B cell (primary cell): ENCODE measurements around the gene NTRK3. TPM values are rescaled to one million over a fixed set of nuclear protein-coding genes. Genes with fewer than 3 reads are reported as not detected.

ENCODE experiments used
- ATAC-seq: fragments of 200-7000 bp; cut with Tn5 transposase; one replicate; pipeline ENCODE4 v1.10.0; 2021; ENCODE audit warnings: low read depth, mild to moderate bottlenecking, moderate number of reproducible peaks, moderate library complexity
- CTCF ChIA-PET: fragments of 350-600 bp; sonication (Branson Sonifier 250); formaldehyde crosslinking; loops from one replicate; lab custom pipeline; 2021; ENCODE audit warnings: antibody characterized with exemption, inconsistent platforms; lab: Charles Lee
- POLR2A ChIA-PET: fragments of 350-600 bp; sonication (Branson Sonifier 250); formaldehyde crosslinking; loops from one replicate; lab custom pipeline; 2021; ENCODE audit warnings: antibody characterized with exemption; lab: Charles Lee
- DNase-seq: peaks from one replicate; pipeline ENCODE4 v3.0.0; 2013
- H2AFZ ChIP-seq: 2 replicates; pipeline ENCODE4 v1.6.1; 2012; ENCODE audit warnings: mild to moderate bottlenecking, low read depth, low read length; ENCODE audit not compliant: insufficient read depth, poor library complexity, severe bottlenecking
- H3K27ac ChIP-seq, 2 donors: 1 replicate in 1 of 2; 2 replicates in 1 of 2; pipeline ENCODE4 v1.5.1; 2012 to 2013; ENCODE audit warnings: low read length in 2 of 2, mild to moderate bottlenecking in 2 of 2, moderate library complexity in 1 of 2
- H3K27me3 ChIP-seq, 4 experiments: fragments of 200-600 bp in 1 of 4; sonication (generic) in 1 of 4; replicated peaks in 1 of 4; 1 replicate in 2 of 4; 2 replicates in 2 of 4; pipeline versions ENCODE4 v1.6.1 to v1.7.0; 2013 to 2016; ENCODE audit warnings: low read length in 3 of 4, mild to moderate bottlenecking in 2 of 4, mixed read lengths in 1 of 4, moderate library complexity in 1 of 4; ENCODE audit not compliant: insufficient read depth in 4 of 4, control insufficient read depth in 3 of 4; ENCODE audit errors: control extremely low read depth in 1 of 4
- H3K36me3 ChIP-seq, 2 experiments: replicated peaks in 1 of 2; 1 replicate in 1 of 2; 2 replicates in 1 of 2; pipeline versions ENCODE4 v1.6.1 to v1.7.1; 2013; ENCODE audit warnings: low read length in 1 of 2; ENCODE audit not compliant: insufficient read depth in 2 of 2, control insufficient read depth in 1 of 2; ENCODE audit errors: control extremely low read depth in 1 of 2, extremely low read depth in 1 of 2
- H3K4me1 ChIP-seq, 2 donors: fragments of 200-600 bp in 1 of 2; sonication (generic) in 1 of 2; 1 replicate in 1 of 2; 2 replicates in 1 of 2; pipeline versions ENCODE4 v1.5.1 to v1.6.1; 2013 to 2017; ENCODE audit warnings: low read length in 2 of 2; ENCODE audit not compliant: control insufficient read depth in 2 of 2, insufficient read depth in 2 of 2
- H3K4me2 ChIP-seq: replicated peaks from 2 replicates; pipeline ENCODE3; 2012; ENCODE audit warnings: mild to moderate bottlenecking, low read depth, low read length; ENCODE audit not compliant: poor library complexity, severe bottlenecking
- H3K4me3 ChIP-seq, 5 experiments: fragments of 200-600 bp in 1 of 5; sonication (generic) in 1 of 5; 1 replicate in 3 of 5; 2 replicates in 2 of 5; pipeline versions ENCODE4 v1.5.1 to v1.7.0; 2011 to 2016; ENCODE audit warnings: low read length in 4 of 5, mild to moderate bottlenecking in 4 of 5, low read depth in 2 of 5, control low read depth in 1 of 5, moderate library complexity in 1 of 5; ENCODE audit not compliant: insufficient read depth in 1 of 5; ENCODE audit errors: control extremely low read depth in 1 of 5, extremely low read depth in 1 of 5
- H3K79me2 ChIP-seq: fragments of 200-600 bp; sonication (generic); one replicate; pipeline ENCODE4 v1.6.0; 2016; ENCODE audit warnings: low read length; ENCODE audit not compliant: control insufficient read depth, insufficient read depth
- H3K9ac ChIP-seq: fragments of 200-600 bp; sonication (generic); 2 replicates; pipeline ENCODE4 v1.6.1; 2017; ENCODE audit warnings: mild to moderate bottlenecking, low read length, moderate library complexity
- H3K9me3 ChIP-seq, 3 donors: one replicate each; pipeline versions ENCODE4 v1.6.1 to v1.7.1; 2013; ENCODE audit warnings: low read length in 2 of 3; ENCODE audit not compliant: control insufficient read depth in 2 of 3, insufficient read depth in 1 of 3; ENCODE audit errors: control extremely low read depth in 1 of 3
- H4K20me1 ChIP-seq: 2 replicates; pipeline ENCODE4 v1.6.0; 2012; ENCODE audit warnings: mild to moderate bottlenecking, low read length; ENCODE audit not compliant: insufficient read depth, control insufficient read depth, poor library complexity, severe bottlenecking
- H3K27ac Mint-ChIP-seq: one replicate; pipeline ENCODE4 v1.8.0; 2021; ENCODE audit warnings: mixed read lengths
- H3K27me3 Mint-ChIP-seq: one replicate; pipeline ENCODE4 v1.8.0; 2021; ENCODE audit warnings: mixed read lengths
- H3K4me1 Mint-ChIP-seq: one replicate; pipeline ENCODE4 v1.8.0; 2021; ENCODE audit warnings: mixed read lengths
- H3K4me3 Mint-ChIP-seq: one replicate; pipeline ENCODE4 v1.8.0; 2021; ENCODE audit warnings: mixed read lengths
- H3K9me3 Mint-ChIP-seq: one replicate; pipeline ENCODE4 v1.8.0; 2022; ENCODE audit warnings: mixed read lengths; ENCODE audit not compliant: insufficient read depth
- EZH2 ChIP-seq: IDR thresholded peaks from 2 replicates; pipeline ENCODE4 v1.6.1; 2012; ENCODE audit warnings: borderline replicate concordance, low read depth, mild to moderate bottlenecking, moderate library complexity, low read length; ENCODE audit not compliant: insufficient read depth, poor library complexity, severe bottlenecking
- WGBS: methylation state at CpG from one replicate; pipeline ENCODE4 v1.1.5; 2013; ENCODE audit warnings: missing lambda C conversion rate; ENCODE audit not compliant: insufficient coverage; 5-methylcytosine and 5-hydroxymethylcytosine counted together
- intact Hi-C: fragments of 100-400 bp; cut with micrococcal nuclease; formaldehyde crosslinking; loops from one replicate; pipeline ENCODE4 v1.10.0; 2022
- polyA plus RNA-seq: library from polyadenylated mRNA; depleted of rRNA; stranded (reverse); fragments of >200 nt; gene quantifications from 2 replicates; pipeline ENCODE4 v1.2.3, GENCODE V29; 2012
- total RNA-seq, 2 donors: library from RNA; stranded (reverse); fragments of 120-200 nt in 1 of 2; gene quantifications; 1 replicate in 1 of 2; 2 replicates in 1 of 2; pipeline versions ENCODE4 v1.2.3 to v1.2.4, GENCODE V29; 2013 to 2022
- TF ChIP-seq, protein P1 (sequence below): fragments of 200-600 bp; IDR thresholded peaks from one replicate; pipeline ENCODE4 v1.8.0; 2022; ENCODE audit warnings: antibody characterized with exemption, mild to moderate bottlenecking

NTRK3 gene
- total and polyA plus RNA-seq, 2 donors (not counting 1 experiment from before 2014, with no cell fraction given): not detected

DNA sequence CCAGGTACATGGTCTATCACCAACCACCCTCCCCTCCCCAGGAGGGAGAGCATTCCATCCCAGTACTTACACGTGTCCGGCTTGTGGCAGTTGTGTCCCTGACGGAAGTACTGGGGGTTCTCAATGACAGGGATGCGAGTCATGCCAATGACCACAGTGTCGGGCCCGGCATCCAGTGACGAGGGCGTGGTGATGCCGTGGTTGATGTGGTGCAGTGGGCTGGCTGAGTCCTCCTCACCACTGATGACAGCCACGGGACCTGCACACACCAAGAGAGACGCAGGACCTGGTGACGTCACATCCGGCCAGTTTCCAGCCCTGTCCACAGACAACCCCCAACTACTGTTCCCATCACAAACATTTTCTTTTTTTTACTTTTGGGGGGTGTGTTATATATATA is 223.8 kb downstream of the NTRK3 start:
- peaks cover 0 to 2% (median 0%) of the 10 kb centered on the region in 3 donors for H3K9me3 ChIP-seq
- no peak overlapping the region for H3K4me3 ChIP-seq
- DNase-seq (no peak), ATAC-seq (no peak)
- no peak overlapping the region for H3K9ac ChIP-seq
- WGBS: 94% methylated on average over 9 of the region's 13 CpGs
- no peak overlapping the region for H3K27ac Mint-ChIP-seq
- H3K36me3 ChIP-seq: no peaks in the 10 kb centered on the region
- ChIA-PET POLR2A (no interaction called here), CTCF (no interaction called here)
- H2AFZ ChIP-seq: no peak overlapping the region
- no peak overlapping the region for H3K27ac ChIP-seq
- TF ChIP-seq EZH2: no peak
- TF ChIP-seq, protein P1, sequence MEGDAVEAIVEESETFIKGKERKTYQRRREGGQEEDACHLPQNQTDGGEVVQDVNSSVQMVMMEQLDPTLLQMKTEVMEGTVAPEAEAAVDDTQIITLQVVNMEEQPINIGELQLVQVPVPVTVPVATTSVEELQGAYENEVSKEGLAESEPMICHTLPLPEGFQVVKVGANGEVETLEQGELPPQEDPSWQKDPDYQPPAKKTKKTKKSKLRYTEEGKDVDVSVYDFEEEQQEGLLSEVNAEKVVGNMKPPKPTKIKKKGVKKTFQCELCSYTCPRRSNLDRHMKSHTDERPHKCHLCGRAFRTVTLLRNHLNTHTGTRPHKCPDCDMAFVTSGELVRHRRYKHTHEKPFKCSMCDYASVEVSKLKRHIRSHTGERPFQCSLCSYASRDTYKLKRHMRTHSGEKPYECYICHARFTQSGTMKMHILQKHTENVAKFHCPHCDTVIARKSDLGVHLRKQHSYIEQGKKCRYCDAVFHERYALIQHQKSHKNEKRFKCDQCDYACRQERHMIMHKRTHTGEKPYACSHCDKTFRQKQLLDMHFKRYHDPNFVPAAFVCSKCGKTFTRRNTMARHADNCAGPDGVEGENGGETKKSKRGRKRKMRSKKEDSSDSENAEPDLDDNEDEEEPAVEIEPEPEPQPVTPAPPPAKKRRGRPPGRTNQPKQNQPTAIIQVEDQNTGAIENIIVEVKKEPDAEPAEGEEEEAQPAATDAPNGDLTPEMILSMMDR: no peak
- no peak overlapping the region for H3K4me3 Mint-ChIP-seq
- H3K4me1 ChIP-seq: no peaks in the 10 kb centered on the region
- intact Hi-C loops: no loop called here
- H3K27me3 ChIP-seq: no peaks in the 10 kb centered on the region
- no peak overlapping the region for H3K4me2 ChIP-seq
- H3K9me3 Mint-ChIP-seq: peaks cover 3% of the 10 kb centered on the region
- H3K79me2 ChIP-seq: no peaks in the 10 kb centered on the region
- no peaks in the 10 kb centered on the region for H3K4me1 Mint-ChIP-seq
- H4K20me1 ChIP-seq: no peaks in the 10 kb centered on the region
- peaks cover 8% of the 10 kb centered on the region for H3K27me3 Mint-ChIP-seq

DNA sequence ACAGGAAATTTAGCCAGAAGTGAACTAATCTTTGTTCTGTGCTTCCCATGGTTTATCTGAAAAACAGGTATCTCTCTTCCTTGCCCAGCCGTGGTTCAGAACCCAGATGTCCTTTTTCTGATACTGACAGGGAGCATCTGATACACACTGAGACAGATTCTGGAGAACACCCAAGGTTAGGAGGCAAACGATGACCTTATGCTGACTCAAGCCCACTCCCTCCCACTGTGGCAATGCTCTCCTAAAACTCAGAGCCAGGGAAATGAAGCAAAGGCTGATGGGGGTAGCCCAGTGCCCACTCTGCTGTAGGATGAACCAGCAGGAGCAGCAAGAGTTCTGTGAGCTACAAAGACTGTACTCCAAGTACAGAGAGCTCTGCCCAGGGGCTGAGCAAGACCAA is 225.1 kb downstream of the NTRK3 start:
- Mint-ChIP-seq H3K27me3 (peaks cover 3% of the 10 kb centered on the region), H3K9me3 (peaks cover 5% of the 10 kb centered on the region), H3K27ac (no peak overlapping the region), H3K4me3 (no peak overlapping the region), H3K4me1 (no peaks in the 10 kb centered on the region)
- no peak for DNase-seq
- Histone ChIP-seq H3K36me3 (no peaks in the 10 kb centered on the region), H4K20me1 (no peaks in the 10 kb centered on the region), H3K4me3 (no peak overlapping the region), H3K27ac (no peak overlapping the region), H3K9me3 (peaks cover 0 to 2% (median 0%) of the 10 kb centered on the region in 3 donors), H3K4me1 (no peaks in the 10 kb centered on the region), H2AFZ (no peak overlapping the region), H3K9ac (no peak overlapping the region), H3K27me3 (no peaks in the 10 kb centered on the region), H3K79me2 (no peaks in the 10 kb centered on the region), H3K4me2 (no peak overlapping the region)
- WGBS: 73% methylated on average over 1 of the region's 2 CpGs
- TF ChIP-seq EZH2: no peak
- TF ChIP-seq, protein P1: no peak
- intact Hi-C loops: no loop called here
- ATAC-seq: no peak
- ChIA-PET POLR2A (no interaction called here), CTCF (no interaction called here)
